Keratinocyte (primary cell): ENCODE data around the gene SYPL1. TPM values are rescaled to one million over a fixed set of nuclear protein-coding genes. Genes with fewer than 3 reads are reported as not detected.

Experiments used
- DNase-seq: peaks from one replicate; pipeline ENCODE4 v3.0.0-alpha.2; 2011; ENCODE audit warnings: low read depth, missing footprints, low spot score
- FAIRE-seq: peaks from 2 replicates; lab custom pipeline; 2011; peaks lifted over from hg19 to GRCh38; lab: Jason Lieb, UNC
- H2AFZ ChIP-seq: 2 replicates; pipeline ENCODE4 v1.6.0; 2012; ENCODE audit warnings: low read length, control low read depth, inconsistent platforms; ENCODE audit not compliant: control insufficient read depth
- H3K27ac ChIP-seq: 2 replicates; pipeline ENCODE4 v1.5.1; 2011; ENCODE audit warnings: low read length; ENCODE audit not compliant: control insufficient read depth, insufficient read depth
- H3K27me3 ChIP-seq: 3 replicates; pipeline ENCODE4 v1.6.0; 2011; ENCODE audit warnings: low read length; ENCODE audit not compliant: control insufficient read depth, insufficient read depth; ENCODE audit errors: extremely low read depth
- H3K36me3 ChIP-seq, 2 experiments: 2 replicates in 1 of 2; 3 replicates in 1 of 2; pipeline ENCODE4 v1.5.1; 2011; ENCODE audit warnings: low read length in 2 of 2, mild to moderate bottlenecking in 1 of 2; ENCODE audit not compliant: control insufficient read depth in 2 of 2, insufficient read depth in 2 of 2; ENCODE audit errors: extremely low read depth in 1 of 2
- H3K4me1 ChIP-seq: 3 replicates; pipeline ENCODE4 v1.5.1; 2011; ENCODE audit warnings: low read length; ENCODE audit not compliant: control insufficient read depth, insufficient read depth; ENCODE audit errors: extremely low read depth
- H3K4me2 ChIP-seq: 3 replicates; pipeline ENCODE4 v1.6.0; 2011; ENCODE audit warnings: low read depth, low read length; ENCODE audit not compliant: control insufficient read depth, insufficient read depth; ENCODE audit errors: extremely low read depth
- H3K4me3 ChIP-seq, 3 experiments: fragments of 200-600 bp in 1 of 3; sonication (generic) in 1 of 3; 2 replicates in 2 of 3; 3 replicates in 1 of 3; pipeline ENCODE4 v1.5.1; 2011 to 2016; ENCODE audit warnings: low read length in 3 of 3, mild to moderate bottlenecking in 3 of 3, control low read depth in 2 of 3, inconsistent platforms in 1 of 3, low read depth in 1 of 3, mixed read lengths in 1 of 3, mixed run types in 1 of 3, moderate library complexity in 1 of 3; ENCODE audit not compliant: control insufficient read depth in 2 of 3, insufficient read depth in 2 of 3; ENCODE audit errors: extremely low read depth in 1 of 3
- H3K79me2 ChIP-seq: 2 replicates; pipeline ENCODE4 v1.6.0; 2012; ENCODE audit warnings: low read length; ENCODE audit not compliant: control insufficient read depth, insufficient read depth
- H3K9ac ChIP-seq: 3 replicates; pipeline ENCODE4 v1.6.0; 2011; ENCODE audit warnings: low read length; ENCODE audit not compliant: control insufficient read depth, insufficient read depth; ENCODE audit errors: extremely low read depth
- H3K9me1 ChIP-seq: 3 replicates; pipeline ENCODE4 v1.6.0; 2011; ENCODE audit warnings: low read length; ENCODE audit not compliant: control insufficient read depth, insufficient read depth; ENCODE audit errors: extremely low read depth
- H3K9me3 ChIP-seq: 2 replicates; pipeline ENCODE4 v1.5.1; 2012; ENCODE audit warnings: low read depth, low read length; ENCODE audit not compliant: control insufficient read depth
- H4K20me1 ChIP-seq: 3 replicates; pipeline ENCODE4 v1.6.0; 2011; ENCODE audit warnings: low read length; ENCODE audit not compliant: control insufficient read depth, insufficient read depth; ENCODE audit errors: extremely low read depth
- CTCF ChIP-seq, 3 experiments: IDR thresholded peaks in 1 of 3; conservative IDR thresholded peaks in 1 of 3; optimal IDR thresholded peaks in 1 of 3; 2 replicates in 2 of 3; 3 replicates in 1 of 3; pipeline versions ENCODE3 to v1.5.1; 2011; ENCODE audit warnings: low read length in 3 of 3, mild to moderate bottlenecking in 3 of 3, moderate library complexity in 2 of 3, control low read depth in 1 of 3, inconsistent platforms in 1 of 3; ENCODE audit not compliant: insufficient read depth in 2 of 3; ENCODE audit errors: extremely low read depth in 1 of 3
- EZH2 ChIP-seq: IDR thresholded peaks from one replicate; pipeline ENCODE4 v1.6.1; 2012; ENCODE audit warnings: inconsistent platforms, mild to moderate bottlenecking, low read length, moderate library complexity
- dilution Hi-C: fragments of 300-500 bp; cut with MboI; formaldehyde crosslinking; loops from one replicate; pipeline ENCODE4 v1.7.0; 2020; ENCODE audit warnings: low sequenced_read_pairs; ENCODE audit not compliant: extremely low pct_ligation_motif_present
- polyA plus RNA-seq, 5 experiments: library from polyadenylated mRNA; depleted of rRNA in 3 of 5; stranded (reverse) in 3 of 5; stranded (forward) in 1 of 5; unstranded in 1 of 5; fragments of >200 nt; gene quantifications; 1 replicate in 1 of 5; 2 replicates in 3 of 5; 3 replicates in 1 of 5; pipeline versions ENCODE4 v1.2.1 to v1.2.3, GENCODE V29; 2011 to 2012; ENCODE audit warnings: missing spikeins in 2 of 5, low read depth in 1 of 5, low replicate concordance in 1 of 5

Gene SYPL1
- polyA plus RNA-seq, 1 donor (not counting 4 experiments of a cell fraction or from before 2014, with no cell fraction given) = 254 TPM

GRCh38 chr7:106070201-106070551 lies 41.9 kb downstream of the SYPL1 start:
- Histone ChIP-seq H3K9me3 (no peaks in the 10 kb centered on the region), H4K20me1 (no peaks in the 10 kb centered on the region), H3K4me3 (no peak overlapping the region), H3K9ac (peak overlapping the region; percentile 67), H3K36me3 (no peaks in the 10 kb centered on the region), H2AFZ (no peak overlapping the region), H3K27ac (peak overlapping the region; percentile 87), H3K4me1 (peaks cover 76% of the 10 kb centered on the region), H3K79me2 (no peaks in the 10 kb centered on the region), H3K4me2 (peak overlapping the region; percentile 78), H3K9me1 (no peaks in the 10 kb centered on the region), H3K27me3 (no peaks in the 10 kb centered on the region)
- FAIRE-seq = no peak
- dilution Hi-C loops = no loop called here
- TF ChIP-seq CTCF (optimal IDR thresholded peaks at IDR 0.05 in 1 of 3, IDR thresholded peaks at IDR 0.05 in 1 of 3, conservative IDR thresholded peaks at IDR 0.05 in 1 of 3; ENCODE audit: extremely low read depth in 1 of 3, insufficient read depth in 2 of 3, low read length in 3 of 3) = no peak
- no peak for TF ChIP-seq EZH2
- DNase-seq = peak; percentile 79

- peaks cover 81% of the 10 kb centered on the region for H3K4me1 ChIP-seq
- H3K9ac ChIP-seq = peak overlapping the region; percentile 67
- no peak overlapping the region for H3K4me3 ChIP-seq
- no peaks in the 10 kb centered on the region for H4K20me1 ChIP-seq
- H3K9me1 ChIP-seq = no peaks in the 10 kb centered on the region
- no peaks in the 10 kb centered on the region for H3K27me3 ChIP-seq
- peak; percentile 29 for FAIRE-seq
- dilution Hi-C loops = no loop called here
- H3K36me3 ChIP-seq = no peaks in the 10 kb centered on the region
- peak overlapping the region; percentile 87 for H3K27ac ChIP-seq
- no peak overlapping the region for H2AFZ ChIP-seq
- no peak for DNase-seq
- no peaks in the 10 kb centered on the region for H3K79me2 ChIP-seq
- no peaks in the 10 kb centered on the region for H3K9me3 ChIP-seq
- peak overlapping the region; percentile 78 for H3K4me2 ChIP-seq
- no peak for TF ChIP-seq CTCF (optimal IDR thresholded peaks at IDR 0.05 in 1 of 3, IDR thresholded peaks at IDR 0.05 in 1 of 3, conservative IDR thresholded peaks at IDR 0.05 in 1 of 3; ENCODE audit: extremely low read depth in 1 of 3, insufficient read depth in 2 of 3, low read length in 3 of 3)
- no peak for TF ChIP-seq EZH2
Measured at GRCh38 chr7:106069471-106070200, 42.5 kb downstream of the SYPL1 start.
